PC-3 (cell line): Measurements from ENCODE around the gene GGA3. TPM values are rescaled to one million over a fixed set of nuclear protein-coding genes. Genes with fewer than 3 reads are reported as not detected.

Experiments
- ATAC-seq: fragments of 200-7000 bp; cut with Tn5 transposase; 2 replicates; pipeline ENCODE4 v1.9.1; 2020; ENCODE audit warnings: mild to moderate bottlenecking, moderate library complexity
- BruUV-seq: library from RNA; stranded (reverse); fragments of 400-500 nt; replicated peaks from 2 replicates; lab custom pipeline; 2021; lab: Mats Ljungman, UMichigan
- CTCF ChIA-PET: fragments of 300-600 bp; sonication (Branson Sonifier 250); formaldehyde crosslinking; loops from one replicate; lab custom pipeline; 2022; ENCODE audit warnings: antibody characterized with exemption; lab: Charles Lee
- POLR2A ChIA-PET: fragments of 300-600 bp; sonication (Branson Sonifier 250); formaldehyde crosslinking; loops from one replicate; lab custom pipeline; 2022; ENCODE audit warnings: antibody characterized with exemption; ENCODE audit not compliant: unreplicated experiment; lab: Charles Lee
- DNase-seq: peaks from one replicate; pipeline ENCODE4 v3.0.0-alpha.2; 2015
- H2AFZ ChIP-seq: fragments of 300-600 bp; sonication (generic); 2 replicates; pipeline ENCODE4 v1.6.0; 2016; ENCODE audit warnings: antibody characterized with exemption, low read length
- H3F3A ChIP-seq: fragments of 300-600 bp; sonication (generic); one replicate; pipeline ENCODE4 v1.6.0; 2017; ENCODE audit warnings: antibody characterized with exemption, low read length, control low read depth, mild to moderate bottlenecking; ENCODE audit not compliant: unreplicated experiment
- H3K27ac ChIP-seq: fragments of 300-600 bp; sonication (generic); 2 replicates; pipeline ENCODE4 v1.5.1; 2016; ENCODE audit warnings: mild to moderate bottlenecking, low read length
- H3K27me3 ChIP-seq: fragments of 300-600 bp; sonication (generic); 2 replicates; pipeline ENCODE4 v1.6.1; 2016; ENCODE audit warnings: low read length, mixed read lengths
- H3K36me3 ChIP-seq: fragments of 300-600 bp; sonication (generic); 2 replicates; pipeline ENCODE4 v1.6.1; 2016; ENCODE audit warnings: low read depth, mixed run types, low read length, mixed read lengths
- H3K4me1 ChIP-seq: fragments of 300-600 bp; sonication (generic); 2 replicates; pipeline ENCODE4 v1.5.1; 2016; ENCODE audit warnings: low read length; ENCODE audit not compliant: insufficient read depth
- H3K4me2 ChIP-seq: fragments of 300-600 bp; sonication (generic); 2 replicates; pipeline ENCODE4 v1.6.0; 2016; ENCODE audit warnings: low read length
- H3K4me3 ChIP-seq: fragments of 300-600 bp; sonication (generic); 2 replicates; pipeline ENCODE4 v1.5.1; 2016; ENCODE audit warnings: mild to moderate bottlenecking, low read length, mixed read lengths
- H3K79me2 ChIP-seq: fragments of 300-600 bp; sonication (generic); 2 replicates; pipeline ENCODE4 v1.6.1; 2017; ENCODE audit warnings: low read length, mixed read lengths
- H3K9ac ChIP-seq: fragments of 300-600 bp; sonication (generic); 2 replicates; pipeline ENCODE4 v1.6.0; 2016; ENCODE audit warnings: mild to moderate bottlenecking, low read length
- H3K9me2 ChIP-seq: fragments of 300-600 bp; sonication (generic); replicated peaks from 2 replicates; pipeline ENCODE4 v1.6.1; 2016; ENCODE audit warnings: mixed run types, low read length, mixed read lengths
- H3K9me3 ChIP-seq: fragments of 300-600 bp; sonication (generic); 2 replicates; pipeline ENCODE4 v1.6.1; 2016; ENCODE audit warnings: low read length, mixed read lengths
- H4K20me1 ChIP-seq: fragments of 300-600 bp; sonication (generic); 2 replicates; pipeline ENCODE4 v1.6.1; 2016; ENCODE audit warnings: low read length, mixed read lengths
- EZH2 ChIP-seq: fragments of 300-600 bp; sonication (generic); IDR thresholded peaks from one replicate; pipeline ENCODE4 v1.6.1; 2017; ENCODE audit warnings: antibody characterized with exemption, mild to moderate bottlenecking, low read length; ENCODE audit not compliant: unreplicated experiment
- EZH2phosphoT487 ChIP-seq: fragments of 300-600 bp; sonication (generic); IDR thresholded peaks from 2 replicates; pipeline ENCODE4 v1.6.1; 2018; ENCODE audit warnings: mild to moderate bottlenecking, antibody characterized with exemption, low read length, borderline replicate concordance
- intact Hi-C: fragments of 100-400 bp; cut with micrococcal nuclease; formaldehyde crosslinking; loops from 2 replicates; pipeline ENCODE4 v1.9.0; 2023
- total RNA-seq: library from RNA; depleted of rRNA; stranded (reverse); fragments of >200 nt; gene quantifications from 2 replicates; pipeline ENCODE4 v1.2.3, GENCODE V29; 2014
- TF ChIP-seq, protein P1 (sequence below): fragments of 300-600 bp; sonication (generic); conservative IDR thresholded peaks from 2 replicates; pipeline ENCODE4 v1.5.1; 2017; ENCODE audit warnings: antibody characterized with exemption, low read depth, mild to moderate bottlenecking, low read length

GGA3 gene
- total RNA-seq, 1 experiment from 2014 or later, result 38.8 TPM

DNA sequence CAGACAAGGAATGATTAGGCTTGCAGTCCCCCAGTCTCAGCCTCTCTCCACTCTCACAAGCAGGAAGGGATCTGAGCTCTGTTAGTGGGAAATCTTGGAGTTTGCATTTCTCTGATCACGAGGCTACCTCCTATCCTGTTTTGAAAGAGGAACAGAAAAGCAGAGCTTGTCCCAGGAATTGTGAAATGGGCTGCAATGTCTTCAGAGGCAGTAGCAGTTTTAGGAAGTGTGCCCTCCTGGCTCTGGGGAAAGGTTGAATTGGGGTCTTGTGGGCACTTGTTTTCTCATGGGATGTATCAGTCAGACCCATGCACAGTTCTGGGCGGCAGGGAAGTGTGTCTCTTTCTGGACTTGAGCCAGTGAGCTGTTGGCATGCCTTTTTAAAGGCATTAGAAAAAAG, 33.1 kb downstream of the GGA3 start:
- no peaks in the 10 kb centered on the region for H3F3A ChIP-seq
- CTCF ChIA-PET, result no interaction called here
- POLR2A ChIA-PET, result no interaction called here

DNA sequence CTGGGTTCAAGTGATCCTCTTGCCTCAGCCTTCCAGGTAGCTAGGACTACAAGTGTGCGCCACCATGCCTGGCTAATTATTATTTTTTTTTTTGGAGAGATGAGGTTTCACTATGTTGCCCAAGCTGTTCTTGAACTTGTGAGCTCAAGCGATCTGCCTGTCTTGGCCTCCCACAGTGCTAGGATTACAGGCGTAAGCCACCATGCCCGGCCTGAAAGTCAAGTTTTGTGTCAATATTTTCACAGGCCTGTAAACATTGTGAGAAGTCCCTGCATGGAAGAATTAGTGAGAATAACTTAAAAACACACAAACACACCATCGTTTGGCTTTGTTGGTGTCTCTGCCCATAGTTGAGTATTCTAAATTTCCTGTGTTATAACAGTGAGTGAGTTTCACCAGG, 33.7 kb downstream of the GGA3 start:
- Histone ChIP-seq H2AFZ (no peak overlapping the region), H3K4me2 (no peak overlapping the region), H3K79me2 (no peaks in the 10 kb centered on the region), H3K9ac (no peak overlapping the region), H3K9me3 (no peaks in the 10 kb centered on the region), H3F3A (no peaks in the 10 kb centered on the region), H3K4me1 (no peaks in the 10 kb centered on the region), H4K20me1 (no peaks in the 10 kb centered on the region), H3K4me3 (no peak overlapping the region), H3K27me3 (no peaks in the 10 kb centered on the region), H3K36me3 (peaks cover 70% of the 10 kb centered on the region), H3K9me2 (no peaks in the 10 kb centered on the region), H3K27ac (no peak overlapping the region)
- intact Hi-C loops, result no loop called here
- BruUV-seq, result no TSS peak
- no peak for ATAC-seq
- ChIA-PET CTCF (no interaction called here), POLR2A (interaction anchor here (0.7 kb wide), 1 partner anchor 13 kb away, joined by 3 read pairs; no protein-coding TSS in a partner anchor)
- no peak for DNase-seq
- TF ChIP-seq EZH2phosphoT487 (no peak), EZH2 (no peak)
- TF ChIP-seq, protein P1, sequence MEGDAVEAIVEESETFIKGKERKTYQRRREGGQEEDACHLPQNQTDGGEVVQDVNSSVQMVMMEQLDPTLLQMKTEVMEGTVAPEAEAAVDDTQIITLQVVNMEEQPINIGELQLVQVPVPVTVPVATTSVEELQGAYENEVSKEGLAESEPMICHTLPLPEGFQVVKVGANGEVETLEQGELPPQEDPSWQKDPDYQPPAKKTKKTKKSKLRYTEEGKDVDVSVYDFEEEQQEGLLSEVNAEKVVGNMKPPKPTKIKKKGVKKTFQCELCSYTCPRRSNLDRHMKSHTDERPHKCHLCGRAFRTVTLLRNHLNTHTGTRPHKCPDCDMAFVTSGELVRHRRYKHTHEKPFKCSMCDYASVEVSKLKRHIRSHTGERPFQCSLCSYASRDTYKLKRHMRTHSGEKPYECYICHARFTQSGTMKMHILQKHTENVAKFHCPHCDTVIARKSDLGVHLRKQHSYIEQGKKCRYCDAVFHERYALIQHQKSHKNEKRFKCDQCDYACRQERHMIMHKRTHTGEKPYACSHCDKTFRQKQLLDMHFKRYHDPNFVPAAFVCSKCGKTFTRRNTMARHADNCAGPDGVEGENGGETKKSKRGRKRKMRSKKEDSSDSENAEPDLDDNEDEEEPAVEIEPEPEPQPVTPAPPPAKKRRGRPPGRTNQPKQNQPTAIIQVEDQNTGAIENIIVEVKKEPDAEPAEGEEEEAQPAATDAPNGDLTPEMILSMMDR, result no peak

More for the DNA sequence above, 33.1 kb downstream of the GGA3 start:
- H3K79me2 ChIP-seq, result no peaks in the 10 kb centered on the region
- no peak overlapping the region for H3K4me3 ChIP-seq
- intact Hi-C loops, result no loop called here
- H2AFZ ChIP-seq, result no peak overlapping the region
- no peak overlapping the region for H3K27ac ChIP-seq
- H3K9me2 ChIP-seq, result no peaks in the 10 kb centered on the region
- no peaks in the 10 kb centered on the region for H4K20me1 ChIP-seq
- BruUV-seq, result TSS peak; percentile 7
- DNase-seq (no peak), ATAC-seq (no peak)
- no peaks in the 10 kb centered on the region for H3K27me3 ChIP-seq
- no peak overlapping the region for H3K9ac ChIP-seq
- peaks cover 71% of the 10 kb centered on the region for H3K36me3 ChIP-seq
- H3K4me2 ChIP-seq, result no peak overlapping the region
- TF ChIP-seq EZH2phosphoT487 (no peak), EZH2 (no peak)
- TF ChIP-seq, protein P1, result no peak
- H3K9me3 ChIP-seq, result no peaks in the 10 kb centered on the region
- H3K4me1 ChIP-seq, result no peaks in the 10 kb centered on the region

DNA sequence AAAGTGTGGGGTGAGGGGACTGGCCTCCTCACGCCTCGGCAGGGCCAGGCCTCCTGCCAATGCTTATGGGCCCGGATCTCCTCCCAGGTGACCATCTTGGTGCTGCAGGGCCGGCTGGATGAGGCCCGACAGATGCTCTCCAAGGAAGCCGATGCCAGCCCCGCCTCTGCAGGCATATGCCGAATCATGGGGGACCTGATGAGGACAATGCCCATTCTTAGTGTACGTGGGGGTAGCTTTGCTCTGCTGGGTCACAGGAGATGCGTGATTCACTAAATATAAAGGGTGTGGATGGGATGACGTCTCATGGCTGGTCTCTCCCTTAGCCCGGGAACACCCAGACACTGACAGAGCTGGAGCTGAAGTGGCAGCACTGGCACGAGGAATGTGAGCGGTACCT, 36.4 kb downstream of the GGA3 start:
- ATAC-seq (no peak; the same call in 1 of the 2 replicates), DNase-seq (no peak)
- no peak overlapping the region for H3K4me3 ChIP-seq
- H2AFZ ChIP-seq, result no peak overlapping the region
- H3K27ac ChIP-seq, result no peak overlapping the region
- CTCF ChIA-PET, result no interaction called here
- no peak overlapping the region for H3K4me2 ChIP-seq
- H4K20me1 ChIP-seq, result no peaks in the 10 kb centered on the region
- no peaks in the 10 kb centered on the region; the same call in 1 of the 2 replicates for H3K79me2 ChIP-seq
- no peaks in the 10 kb centered on the region for H3F3A ChIP-seq
- H3K9me3 ChIP-seq, result no peaks in the 10 kb centered on the region
- no peak for TF ChIP-seq EZH2phosphoT487
- TF ChIP-seq EZH2, result no peak
- TF ChIP-seq, protein P1, result no peak
- no peak overlapping the region for H3K9ac ChIP-seq
- no peaks in the 10 kb centered on the region for H3K4me1 ChIP-seq
- no TSS peak for BruUV-seq
- H3K9me2 ChIP-seq, result no peaks in the 10 kb centered on the region
- intact Hi-C loops, result no loop called here
- peaks cover 63% of the 10 kb centered on the region for H3K36me3 ChIP-seq
- no peaks in the 10 kb centered on the region for H3K27me3 ChIP-seq
- POLR2A ChIA-PET, result no interaction called here
